Endothelial cell of umbilical vein (primary cell): ENCODE results near the gene DEPDC5. TPM values are rescaled to one million over a fixed set of nuclear protein-coding genes. Genes with fewer than 3 reads are reported as not detected.
"Not testable (repeated sequence)": the region's sequence is repeated elsewhere in the genome, so short reads cannot be mapped to it uniquely, and the experiment has no call there.

ENCODE experiments used
- BruUV-seq: library from RNA; stranded (reverse); fragments of 400-500 nt; replicated peaks from 2 replicates; lab custom pipeline; 2021; lab: Mats Ljungman, UMichigan
- CTCF ChIA-PET: fragments of 300-600, 350-600 bp; sonication (Branson Sonifier 250); formaldehyde crosslinking; loops from one replicate; lab custom pipeline; 2021; ENCODE audit warnings: antibody characterized with exemption, inconsistent platforms; lab: Charles Lee
- POLR2A ChIA-PET: fragments of 300-600, 350-600 bp; sonication (Branson Sonifier 250); formaldehyde crosslinking; loops from one replicate; lab custom pipeline; 2021; ENCODE audit warnings: antibody characterized with exemption, inconsistent platforms; lab: Charles Lee
- DNase-seq: peaks from one replicate; pipeline ENCODE4 v3.0.0-alpha.2; 2011; ENCODE audit warnings: low read depth, low spot score
- FAIRE-seq: peaks from 2 replicates; lab custom pipeline; 2011; peaks lifted over from hg19 to GRCh38; lab: Jason Lieb, UNC
- H2AFZ ChIP-seq: 2 replicates; pipeline ENCODE4 v1.6.0; 2012; ENCODE audit warnings: low read depth, low read length, control low read depth, inconsistent platforms
- H3K27ac ChIP-seq: 2 replicates; pipeline ENCODE4 v1.5.1; 2011; ENCODE audit warnings: low read depth, mild to moderate bottlenecking, control low read depth, low read length, moderate library complexity; ENCODE audit not compliant: insufficient read depth
- H3K27me3 ChIP-seq, 2 experiments: 2 replicates each; pipeline versions ENCODE4 v1.6.0 to v1.6.1; 2011; ENCODE audit warnings: low read length in 2 of 2, mixed read lengths in 1 of 2; ENCODE audit not compliant: control insufficient read depth in 2 of 2, insufficient read depth in 2 of 2
- H3K36me3 ChIP-seq, 2 experiments: 2 replicates in 1 of 2; 3 replicates in 1 of 2; pipeline ENCODE4 v1.5.1; 2011; ENCODE audit warnings: low read length in 2 of 2, mild to moderate bottlenecking in 1 of 2, moderate library complexity in 1 of 2; ENCODE audit not compliant: control insufficient read depth in 2 of 2, insufficient read depth in 2 of 2; ENCODE audit errors: extremely low read depth in 1 of 2
- H3K4me1 ChIP-seq: 3 replicates; pipeline ENCODE4 v1.5.1; 2011; ENCODE audit warnings: mild to moderate bottlenecking, low read length; ENCODE audit not compliant: control insufficient read depth, insufficient read depth; ENCODE audit errors: extremely low read depth
- H3K4me2 ChIP-seq: 2 replicates; pipeline ENCODE4 v1.6.1; 2011; ENCODE audit warnings: low read length, control low read depth, mixed read lengths; ENCODE audit not compliant: insufficient read depth
- H3K4me3 ChIP-seq, 3 experiments: fragments of 200-600 bp in 1 of 3; sonication (generic), shearing (Covaris generic) in 1 of 3; replicated peaks in 1 of 3; 2 replicates each; pipeline ENCODE4 v1.5.1; 2011 to 2016; ENCODE audit warnings: control low read depth in 3 of 3, low read length in 3 of 3, mild to moderate bottlenecking in 2 of 3, inconsistent platforms in 1 of 3, low read depth in 1 of 3, moderate library complexity in 1 of 3; ENCODE audit not compliant: insufficient read depth in 1 of 3
- H3K79me2 ChIP-seq: 2 replicates; pipeline ENCODE4 v1.6.0; 2012; ENCODE audit warnings: low read length, inconsistent platforms; ENCODE audit not compliant: control insufficient read depth, insufficient read depth
- H3K9ac ChIP-seq: replicated peaks from 2 replicates; pipeline ENCODE3; 2011; ENCODE audit warnings: low read length, control low read depth; ENCODE audit not compliant: insufficient read depth; ENCODE audit errors: extremely low read depth
- H3K9me1 ChIP-seq: replicated peaks from 3 replicates; pipeline ENCODE4 v1.6.0; 2011; ENCODE audit warnings: mild to moderate bottlenecking, low read length; ENCODE audit not compliant: control insufficient read depth, insufficient read depth; ENCODE audit errors: extremely low read depth
- H3K9me3 ChIP-seq: replicated peaks from 2 replicates; pipeline ENCODE4 v1.5.1; 2012; ENCODE audit warnings: low read length, inconsistent platforms; ENCODE audit not compliant: control insufficient read depth, insufficient read depth
- H4K20me1 ChIP-seq: replicated peaks from 2 replicates; pipeline ENCODE3; 2011; ENCODE audit warnings: mild to moderate bottlenecking, low read length; ENCODE audit not compliant: control insufficient read depth, insufficient read depth; ENCODE audit errors: extremely low read depth
- GATA2 ChIP-seq: IDR thresholded peaks from 2 replicates; pipeline ENCODE4 v1.7.0; 2011; ENCODE audit warnings: low read depth, mild to moderate bottlenecking, moderate library complexity, mixed read lengths, low read length; ENCODE audit not compliant: insufficient read length, insufficient read depth
- dilution Hi-C: fragments of 300-500 bp; cut with MboI; formaldehyde crosslinking; loops from one replicate; pipeline ENCODE4 v1.15.0; 2019; ENCODE audit warnings: low sequenced_read_pairs; ENCODE audit not compliant: extremely low pct_ligation_motif_present
- intact Hi-C: fragments of 100-400 bp; cut with micrococcal nuclease; formaldehyde crosslinking; loops from one replicate; pipeline ENCODE4 v1.10.0; 2022
- polyA plus RNA-seq, 4 experiments: library from polyadenylated mRNA; depleted of rRNA in 3 of 4; stranded (reverse) in 3 of 4; unstranded in 1 of 4; fragments of >200 nt; gene quantifications; 2 replicates each; pipeline versions ENCODE4 v1.2.1 to v1.2.3, GENCODE V29; 2011 to 2012; ENCODE audit warnings: missing spikeins in 1 of 4
- total RNA-seq: library from RNA; stranded (reverse); gene quantifications from 2 replicates; pipeline ENCODE4 v1.2.3, GENCODE V29; 2021

DEPDC5 gene
- total and polyA plus RNA-seq, 2 donors (not counting 3 experiments of a cell fraction or from before 2014, with no cell fraction given): 13.1 to 36.6 TPM

DNA sequence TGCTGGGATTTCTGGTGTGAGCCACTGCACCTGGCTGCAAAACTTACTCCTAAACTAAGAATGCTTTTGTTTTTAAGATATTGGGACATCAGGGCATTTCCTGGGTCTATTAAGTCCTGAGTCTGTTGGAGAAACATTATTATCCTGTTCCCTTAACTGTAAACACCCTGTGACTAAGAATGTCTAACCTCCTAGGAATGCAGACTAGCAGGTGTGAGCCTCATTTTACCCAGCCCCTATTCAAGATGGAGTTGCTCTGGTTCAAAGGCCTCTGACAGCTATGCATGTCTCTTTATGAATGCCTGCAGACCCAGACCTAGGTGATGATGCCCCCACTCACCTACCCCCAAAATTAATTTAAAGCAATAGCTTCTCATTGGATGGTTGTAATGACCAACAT is 46.2 kb downstream of the DEPDC5 start:
- DNase-seq: no peak
- Histone ChIP-seq H3K79me2 (no peaks in the 10 kb centered on the region), H3K4me2 (no peak overlapping the region), H3K9ac (no peak overlapping the region), H3K36me3 (peaks cover 8 to 16% of the 10 kb centered on the region in 2 experiments), H3K4me1 (peaks cover 5% of the 10 kb centered on the region), H3K4me3 (no peak overlapping the region), H3K9me1 (no peaks in the 10 kb centered on the region), H3K27ac (no peak overlapping the region), H3K27me3 (no peaks in the 10 kb centered on the region), H4K20me1 (no peaks in the 10 kb centered on the region), H2AFZ (no peak overlapping the region), H3K9me3 (no peaks in the 10 kb centered on the region)
- dilution Hi-C loops: no loop called here
- no peak for TF ChIP-seq GATA2
- ChIA-PET CTCF (no interaction called here), POLR2A (no interaction called here)
- intact Hi-C loops: no loop called here
- FAIRE-seq: no peak
- BruUV-seq: no TSS peak

DNA sequence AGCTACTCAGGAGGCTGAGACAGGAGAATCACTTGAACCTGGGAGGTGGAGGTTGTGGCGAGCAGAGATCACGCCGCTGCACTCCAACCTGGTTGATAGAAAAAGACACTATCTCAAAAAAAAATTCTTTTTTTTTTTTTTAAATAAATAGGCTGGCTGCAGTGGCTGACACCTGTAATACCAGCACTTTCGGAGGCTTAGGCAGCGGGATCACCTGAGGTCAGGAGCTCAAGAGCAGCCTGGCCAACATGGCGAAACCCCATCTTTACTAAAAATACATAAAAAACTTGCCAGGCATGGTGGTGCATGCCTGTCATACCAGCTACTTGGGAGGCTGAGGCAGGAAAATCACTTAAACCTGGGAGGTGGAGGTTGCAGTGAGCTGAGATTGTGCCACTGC is 47.0 kb downstream of the DEPDC5 start:
- FAIRE-seq, H3K4me1 ChIP-seq, H3K9ac ChIP-seq, H3K9me1 ChIP-seq, H3K4me3 ChIP-seq, dilution Hi-C loops, H3K9me3 ChIP-seq, CTCF ChIA-PET, BruUV-seq, DNase-seq, H3K79me2 ChIP-seq, H4K20me1 ChIP-seq, H3K27ac ChIP-seq, H3K4me2 ChIP-seq, intact Hi-C loops, H3K27me3 ChIP-seq, POLR2A ChIA-PET, H2AFZ ChIP-seq: not testable (repeated sequence)
- peaks cover 8 to 16% of the 10 kb centered on the region in 2 experiments for H3K36me3 ChIP-seq
